ENCODE data around the gene TMEM238L. TPM values are rescaled to one million over a fixed set of nuclear protein-coding genes. Genes with fewer than 3 reads are reported as not detected.

Gene TMEM238L
- total RNA-seq, 6 experiments from 2014 or later, result not detected

DNA sequence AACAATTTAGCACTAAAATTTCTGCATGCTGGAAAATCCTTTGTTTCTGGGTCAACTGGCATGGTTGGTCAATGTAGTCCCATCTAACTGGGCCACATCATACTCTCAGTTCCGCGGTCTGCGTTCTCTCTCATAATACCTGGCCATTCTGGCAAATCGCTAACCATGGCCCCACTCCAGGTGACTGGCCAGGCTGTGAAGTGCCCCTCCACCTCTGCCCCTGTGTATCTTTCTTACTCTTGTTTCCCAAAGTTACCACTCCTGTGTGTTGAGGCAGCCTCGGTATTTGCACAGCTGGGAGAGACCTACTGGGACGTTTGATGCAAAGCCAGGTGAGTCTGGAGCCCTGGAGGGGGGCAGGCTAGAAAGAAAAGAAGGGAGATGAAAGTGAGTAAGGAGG lies 2.0 kb upstream of the TMEM238L start:
- Mint-ChIP-seq H3K4me3 (no peak overlapping the region), H3K27ac (no peak overlapping the region), H3K36me3 (ENCODE audit: low read depth) (no peaks in the 10 kb centered on the region; the same call in 1 of the 2 replicates), H3K4me1 (ENCODE audit: low read depth) (no peaks in the 10 kb centered on the region), H3K9me3 (peaks cover 28% of the 10 kb centered on the region), H3K27me3 (ENCODE audit: insufficient read depth) (peaks cover 3% of the 10 kb centered on the region; the same call in 1 of the 2 replicates)
- TF ChIP-seq, protein P1, sequence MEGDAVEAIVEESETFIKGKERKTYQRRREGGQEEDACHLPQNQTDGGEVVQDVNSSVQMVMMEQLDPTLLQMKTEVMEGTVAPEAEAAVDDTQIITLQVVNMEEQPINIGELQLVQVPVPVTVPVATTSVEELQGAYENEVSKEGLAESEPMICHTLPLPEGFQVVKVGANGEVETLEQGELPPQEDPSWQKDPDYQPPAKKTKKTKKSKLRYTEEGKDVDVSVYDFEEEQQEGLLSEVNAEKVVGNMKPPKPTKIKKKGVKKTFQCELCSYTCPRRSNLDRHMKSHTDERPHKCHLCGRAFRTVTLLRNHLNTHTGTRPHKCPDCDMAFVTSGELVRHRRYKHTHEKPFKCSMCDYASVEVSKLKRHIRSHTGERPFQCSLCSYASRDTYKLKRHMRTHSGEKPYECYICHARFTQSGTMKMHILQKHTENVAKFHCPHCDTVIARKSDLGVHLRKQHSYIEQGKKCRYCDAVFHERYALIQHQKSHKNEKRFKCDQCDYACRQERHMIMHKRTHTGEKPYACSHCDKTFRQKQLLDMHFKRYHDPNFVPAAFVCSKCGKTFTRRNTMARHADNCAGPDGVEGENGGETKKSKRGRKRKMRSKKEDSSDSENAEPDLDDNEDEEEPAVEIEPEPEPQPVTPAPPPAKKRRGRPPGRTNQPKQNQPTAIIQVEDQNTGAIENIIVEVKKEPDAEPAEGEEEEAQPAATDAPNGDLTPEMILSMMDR (IDR thresholded peaks at IDR 0.05), result no peak
- no peak for DNase-seq

DNA sequence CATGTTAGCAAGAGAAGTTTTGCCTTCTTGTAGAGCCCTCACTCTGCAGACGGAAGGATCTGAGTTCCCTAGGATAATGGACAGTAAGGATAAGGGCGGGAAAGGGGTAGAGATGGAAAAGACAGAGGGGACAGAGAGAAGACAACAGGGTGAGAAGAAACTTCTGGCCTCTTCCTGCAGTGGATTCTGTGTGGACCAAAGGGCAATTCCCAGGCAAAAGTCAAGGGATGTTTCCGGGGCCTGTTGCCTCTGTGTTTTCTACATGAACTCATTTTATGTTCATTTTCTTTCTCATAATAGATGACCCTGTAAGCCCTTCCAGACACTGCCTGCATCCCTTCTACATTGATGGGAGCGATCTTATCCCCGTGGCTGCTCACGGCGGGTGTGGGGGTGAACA lies 647 bp upstream of the TMEM238L start:
- TF ChIP-seq, protein P1 (IDR thresholded peaks at IDR 0.05), result no peak
- no peak for DNase-seq
- peaks cover 22% of the 10 kb centered on the region for H3K9me3 Mint-ChIP-seq
- H3K27me3 Mint-ChIP-seq (ENCODE audit: insufficient read depth), result peaks cover 3% of the 10 kb centered on the region; the same call in 1 of the 2 replicates
- H3K36me3 Mint-ChIP-seq (ENCODE audit: low read depth), result no peaks in the 10 kb centered on the region; the same call in 1 of the 2 replicates
- no peak overlapping the region for H3K4me3 Mint-ChIP-seq
- no peak overlapping the region for H3K27ac Mint-ChIP-seq
- H3K4me1 Mint-ChIP-seq (ENCODE audit: low read depth), result no peaks in the 10 kb centered on the region

DNA sequence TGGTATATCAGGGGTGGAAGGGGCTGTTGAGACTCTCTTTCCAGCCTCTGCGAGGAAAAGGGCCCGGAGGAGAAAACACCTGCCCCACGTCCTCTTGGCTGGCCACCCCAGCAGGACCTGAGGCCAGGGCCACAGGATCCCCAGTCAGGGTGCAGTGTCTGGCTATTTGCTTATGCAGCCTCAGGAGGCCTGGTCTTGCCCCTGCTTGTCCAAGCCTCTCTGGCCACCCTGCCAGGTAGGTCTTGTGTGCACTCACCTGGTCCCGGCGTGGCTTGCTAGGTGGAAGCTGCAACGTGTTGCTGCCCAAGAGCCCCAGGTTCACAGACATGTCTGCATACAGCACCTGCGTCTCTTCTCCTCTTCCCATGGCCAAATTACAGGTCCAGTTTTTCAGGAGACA lies 549 bp downstream of the TMEM238L start:
- Mint-ChIP-seq H3K27ac (no peak overlapping the region), H3K9me3 (peaks cover 22% of the 10 kb centered on the region), H3K27me3 (ENCODE audit: insufficient read depth) (peaks cover 3% of the 10 kb centered on the region; the same call in 1 of the 2 replicates), H3K4me3 (no peak overlapping the region), H3K4me1 (ENCODE audit: low read depth) (no peaks in the 10 kb centered on the region), H3K36me3 (ENCODE audit: low read depth) (no peaks in the 10 kb centered on the region; the same call in 1 of the 2 replicates)
- DNase-seq, result no peak
- TF ChIP-seq, protein P1 (IDR thresholded peaks at IDR 0.05), result no peak

DNA sequence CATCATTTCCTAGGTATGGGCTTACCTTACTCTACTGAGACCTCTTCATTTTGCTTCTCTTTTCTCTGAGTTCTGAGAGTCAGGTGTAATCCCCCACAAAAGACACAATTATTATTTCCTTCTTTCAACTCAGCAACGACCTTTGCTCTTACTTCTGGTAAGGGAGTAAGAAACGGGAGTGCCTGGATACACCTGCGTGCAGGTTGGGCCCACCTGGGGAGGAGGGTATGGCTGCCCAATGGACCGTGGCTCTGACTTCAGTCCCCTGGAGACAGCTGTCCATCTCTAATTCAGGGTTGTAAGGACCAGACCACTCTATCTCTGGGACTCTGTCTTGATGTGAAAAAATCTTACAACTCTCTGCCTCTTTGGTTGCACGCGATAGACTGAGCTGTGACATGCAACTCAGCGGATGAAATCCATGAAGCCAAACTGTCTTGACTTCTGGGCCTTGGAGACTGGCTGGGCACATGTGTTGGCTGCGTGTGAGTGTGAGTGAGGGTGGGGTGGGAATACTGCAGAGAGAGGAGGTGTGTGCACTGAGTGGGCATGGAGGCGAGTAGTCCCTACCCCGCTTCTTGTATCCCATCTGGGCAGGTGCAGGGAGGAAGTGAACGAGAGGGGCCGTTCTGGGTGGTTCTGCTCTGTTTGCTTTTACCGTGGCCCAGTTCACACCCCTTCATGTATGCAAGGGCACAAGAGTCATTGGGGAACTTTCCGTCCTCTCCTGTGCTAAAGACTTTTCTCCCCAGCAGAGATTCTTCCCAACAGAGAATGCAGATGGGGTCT lies 1.2 kb downstream of the TMEM238L start:
- Mint-ChIP-seq H3K4me3 (no peak overlapping the region), H3K9me3 (peaks cover 22% of the 10 kb centered on the region), H3K27ac (no peak overlapping the region)

DNA sequence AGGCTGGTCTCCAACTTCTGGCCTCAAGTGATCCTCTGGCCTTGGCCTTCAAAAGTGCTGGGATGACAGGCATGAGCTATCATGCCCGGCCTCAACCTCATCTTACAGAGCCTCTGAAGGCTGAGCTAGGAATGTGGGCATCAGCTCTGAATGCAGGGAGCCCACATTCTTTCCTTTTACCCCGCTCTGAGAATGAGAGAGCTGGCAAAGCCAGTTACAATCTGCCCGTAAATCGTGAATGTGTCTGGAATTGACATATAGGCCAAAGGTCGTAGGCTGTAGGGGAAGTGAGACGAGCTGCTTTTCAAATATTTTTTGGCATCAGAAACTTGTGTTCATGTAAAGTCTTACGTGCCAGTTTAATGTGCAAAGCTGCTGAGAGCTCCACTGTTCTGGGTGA lies 4.5 kb downstream of the TMEM238L start:
- peaks cover 18% of the 10 kb centered on the region for H3K9me3 Mint-ChIP-seq
- H3K27me3 Mint-ChIP-seq (ENCODE audit: insufficient read depth), result peaks cover 2% of the 10 kb centered on the region
- no peak overlapping the region for H3K27ac Mint-ChIP-seq
- no peaks in the 10 kb centered on the region; the same call in 1 of the 2 replicates for H3K36me3 Mint-ChIP-seq (ENCODE audit: low read depth)
- no peaks in the 10 kb centered on the region for H3K4me1 Mint-ChIP-seq (ENCODE audit: low read depth)
- TF ChIP-seq, protein P1 (IDR thresholded peaks at IDR 0.05), result no peak
- DNase-seq, result no peak
- H3K4me3 Mint-ChIP-seq, result no peak overlapping the region

More for the DNA sequence above, 1.2 kb downstream of the TMEM238L start:
- H3K36me3 Mint-ChIP-seq (ENCODE audit: low read depth), result no peaks in the 10 kb centered on the region; the same call in 1 of the 2 replicates
- DNase-seq, result no peak
- no peaks in the 10 kb centered on the region for H3K4me1 Mint-ChIP-seq (ENCODE audit: low read depth)
- TF ChIP-seq, protein P1 (IDR thresholded peaks at IDR 0.05), result no peak
- H3K27me3 Mint-ChIP-seq (ENCODE audit: insufficient read depth), result peaks cover 3% of the 10 kb centered on the region; the same call in 1 of the 2 replicates
